NCI-H128 (cell line): ENCODE results near the gene ZNF316.
"Not testable (repeated sequence)": the region's sequence is repeated elsewhere in the genome, so short reads cannot be mapped to it uniquely, and the experiment has no call there.

Experiments
- DNase-seq: peaks from one replicate; lab custom pipeline; 2025; ENCODE audit not compliant: unreplicated experiment; lab: John Stamatoyannopoulos, UW

Gene ZNF316

GRCh38 chr7:6646465-6646864 lies 9.3 kb downstream of the ZNF316 start:
- no peak for DNase-seq

- DNase-seq: no peak
Observed at GRCh38 chr7:6647080-6647479, 10.0 kb downstream of the ZNF316 start.

GRCh38 chr7:6647541-6647940 lies 10.4 kb downstream of the ZNF316 start:
- DNase-seq: no peak

- DNase-seq: no peak
Observed at GRCh38 chr7:6648066-6648814, 11.1 kb downstream of the ZNF316 start.

- DNase-seq: no peak
Observed at GRCh38 chr7:6648815-6649104, 11.6 kb downstream of the ZNF316 start.

- no peak for DNase-seq
Observed at GRCh38 chr7:6649241-6649961, 12.3 kb downstream of the ZNF316 start.

DNA sequence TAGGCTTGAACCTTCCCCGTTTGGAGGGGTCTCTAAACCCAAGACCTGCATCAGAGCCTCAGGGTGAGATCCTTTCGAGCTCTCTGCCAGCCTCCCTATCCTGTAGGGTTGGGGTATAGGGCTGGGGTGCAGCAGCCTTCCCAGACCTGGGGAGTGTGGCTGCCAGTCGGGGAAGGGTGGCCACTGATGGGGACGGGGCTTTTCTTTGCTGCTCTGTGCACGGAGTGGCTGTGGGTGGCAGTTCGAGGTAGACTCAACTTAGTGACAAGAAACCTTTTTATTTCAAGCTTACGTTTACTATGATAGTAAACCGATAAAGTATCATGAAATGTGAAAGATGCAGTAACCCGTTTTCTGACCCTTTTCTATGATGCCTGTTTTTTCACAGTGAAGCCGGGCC lies 13.0 kb downstream of the ZNF316 start:
- DNase-seq: no peak

- DNase-seq: no peak
Observed at GRCh38 chr7:6650521-6651011, 13.4 kb downstream of the ZNF316 start.

- DNase-seq: no peak
Observed at GRCh38 chr7:6651851-6652445, 14.8 kb downstream of the ZNF316 start.

- DNase-seq: no peak
Observed at GRCh38 chr7:6652446-6653011, 15.4 kb downstream of the ZNF316 start.

- no peak for DNase-seq
Observed at GRCh38 chr7:6653071-6654003, 16.2 kb downstream of the ZNF316 start.

DNA sequence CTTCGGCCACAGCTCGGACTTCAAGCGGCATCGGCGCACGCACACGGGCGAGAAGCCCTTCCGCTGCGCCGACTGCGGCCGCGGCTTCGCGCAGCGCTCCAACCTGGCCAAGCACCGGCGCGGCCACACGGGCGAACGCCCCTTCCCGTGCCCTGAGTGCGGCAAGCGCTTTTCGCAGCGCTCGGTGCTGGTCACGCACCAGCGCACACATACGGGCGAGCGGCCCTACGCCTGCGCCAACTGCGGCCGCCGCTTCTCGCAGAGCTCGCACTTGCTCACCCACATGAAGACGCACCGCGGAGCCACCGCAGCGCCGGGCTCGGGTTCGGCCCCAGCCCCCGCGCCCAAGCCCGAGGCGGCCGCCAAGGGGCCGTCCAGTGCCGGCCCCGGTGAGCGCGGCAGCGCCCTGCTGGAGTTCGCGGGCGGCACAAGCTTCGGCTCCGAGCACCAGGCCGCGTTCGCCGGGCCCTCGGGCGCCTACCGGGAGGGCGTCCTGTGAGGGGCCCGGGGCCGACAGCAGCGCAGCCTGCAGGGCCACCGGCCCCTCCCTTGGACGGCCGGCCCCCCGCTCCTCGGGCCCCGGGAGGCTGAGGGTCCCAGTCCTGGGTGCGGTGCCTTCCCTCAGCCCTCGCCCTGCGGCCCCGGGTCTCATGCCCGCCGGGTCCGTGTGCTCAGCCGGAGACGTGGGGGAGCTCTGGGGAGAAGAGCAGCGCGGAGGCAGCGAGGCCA lies 17.2 kb downstream of the ZNF316 start:
- DNase-seq: no peak

- no peak for DNase-seq
Observed at GRCh38 chr7:6654842-6655610, 17.9 kb downstream of the ZNF316 start.

- no peak for DNase-seq
Observed at GRCh38 chr7:6655636-6656385, 18.7 kb downstream of the ZNF316 start.

DNA sequence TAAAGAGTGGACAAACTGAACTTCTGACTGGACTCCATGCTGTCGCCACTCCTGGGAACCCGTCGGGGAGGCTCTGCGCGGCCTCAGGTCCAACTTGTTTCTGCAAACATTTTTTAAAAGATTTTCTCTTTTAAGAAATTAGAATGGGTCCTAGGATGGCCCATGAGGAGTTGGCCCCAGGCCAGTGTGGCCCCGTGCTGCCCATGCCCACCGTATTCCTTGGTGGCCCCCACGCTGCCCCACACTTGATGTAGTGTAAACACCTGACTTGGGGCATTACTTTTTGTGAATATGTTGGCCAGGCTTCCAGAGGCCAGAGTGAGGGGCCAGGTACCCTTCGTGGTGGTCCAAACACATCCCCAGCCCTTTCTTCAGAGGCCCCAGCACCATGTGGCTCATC lies 19.3 kb downstream of the ZNF316 start:
- no peak for DNase-seq

GRCh38 chr7:6658618-6659345 lies 21.7 kb downstream of the ZNF316 start:
- no peak for DNase-seq

- not testable (repeated sequence) for DNase-seq
Observed at GRCh38 chr7:6670851-6671250, 33.7 kb downstream of the ZNF316 start.

- DNase-seq: no peak
Observed at GRCh38 chr7:6675807-6676405, 38.8 kb downstream of the ZNF316 start.
